ENCODE data around the gene ETFA.
"Not testable (repeated sequence)": the region's sequence is repeated elsewhere in the genome, so short reads cannot be mapped to it uniquely, and the experiment has no call there.

The ETFA gene

GRCh38 chr15:76267077-76267476 is 44.2 kb downstream of the ETFA start:
- DNase-seq: no peak

- DNase-seq: not testable (repeated sequence)
These were observed 45.5 kb downstream of the ETFA start for GRCh38 chr15:76265769-76266168.

GRCh38 chr15:76260246-76260938 is 50.9 kb downstream of the ETFA start:
- DNase-seq: no peak

- DNase-seq: no peak
These were observed 51.9 kb downstream of the ETFA start for GRCh38 chr15:76259392-76259791.

GRCh38 chr15:76258460-76258859 is 52.8 kb downstream of the ETFA start:
- DNase-seq: no peak

GRCh38 chr15:76253691-76254473 is 57.4 kb downstream of the ETFA start:
- DNase-seq: no peak

GRCh38 chr15:76252249-76252648 is 59.0 kb downstream of the ETFA start:
- no peak for DNase-seq

- DNase-seq: no peak
These were observed 59.6 kb downstream of the ETFA start for GRCh38 chr15:76251717-76252116.

GRCh38 chr15:76245072-76245610 is 66.1 kb downstream of the ETFA start:
- DNase-seq: no peak

GRCh38 chr15:76239786-76240185 is 71.5 kb downstream of the ETFA start:
- DNase-seq: no peak

- DNase-seq: no peak
These were observed 74.9 kb downstream of the ETFA start for GRCh38 chr15:76236350-76236749.

- no peak for DNase-seq
These were observed 76.0 kb downstream of the ETFA start for GRCh38 chr15:76235186-76235826.

- DNase-seq: no peak
These were observed 76.9 kb downstream of the ETFA start for GRCh38 chr15:76234337-76234889.

GRCh38 chr15:76233921-76234320 is 77.3 kb downstream of the ETFA start:
- DNase-seq: no peak

GRCh38 chr15:76229266-76229665 is 82.0 kb downstream of the ETFA start:
- no peak for DNase-seq

- no peak for DNase-seq
These were observed 87.7 kb downstream of the ETFA start for GRCh38 chr15:76223521-76223920.

GRCh38 chr15:76222159-76222558 is 89.1 kb downstream of the ETFA start:
- no peak for DNase-seq

- DNase-seq: no peak
These were observed 90.0 kb downstream of the ETFA start for GRCh38 chr15:76221085-76221767.

- no peak for DNase-seq
These were observed 93.4 kb downstream of the ETFA start for GRCh38 chr15:76217882-76218217.

GRCh38 chr15:76217029-76217881 is 94.0 kb downstream of the ETFA start:
- DNase-seq: no peak

- DNase-seq: no peak
These were observed 95.6 kb downstream of the ETFA start for GRCh38 chr15:76215634-76216033.

- DNase-seq: no peak
These were observed 101.3 kb downstream of the ETFA start for GRCh38 chr15:76209942-76210341.
